Measurements from ENCODE around the gene RPL34.

The RPL34 gene

GRCh38 chr4:108650212-108651013, 30.0 kb downstream of the RPL34 start, which contains the start of gene OSTC:
TSS of gene OSTC (plus strand) at chr4:108650599. CDS start at chr4:108650656, 57 bp downstream.
- peak within 1 kb of the TSS; percentile 83 for H3K4me2 ChIP-seq (ENCODE audit: insufficient read depth, low read length)

GRCh38 chr4:108651014-108651791, 30.8 kb downstream of the RPL34 start:
- TF ChIP-seq EZH2 (IDR thresholded peaks at IDR 0.05; ENCODE audit: borderline replicate concordance, low read depth, low read length, severe bottlenecking) (no peak), CTCF (IDR thresholded peaks at IDR 0.05; ENCODE audit: borderline replicate concordance, extremely low read depth, low read length, poor library complexity, severe bottlenecking) (no peak)
- Histone ChIP-seq H3K4me2 (ENCODE audit: insufficient read depth, low read length) (peak overlapping the region; percentile 83), H4K20me1 (ENCODE audit: insufficient read depth, low read length) (peaks cover 3% of the 10 kb centered on the region; the same call in 1 of the 2 replicates), H3K9ac (ENCODE audit: low read depth, low read length) (peak overlapping the region; percentile 67), H3K36me3 (ENCODE audit: insufficient read depth, low read length) (peaks cover 11% of the 10 kb centered on the region; the same call in 1 of the 2 replicates), H2AFZ (ENCODE audit: low read depth, low read length) (peak overlapping the region; percentile 85), H3K9me3 (ENCODE audit: insufficient read depth, low read length, severe bottlenecking) (no peaks in the 10 kb centered on the region), H3K79me2 (ENCODE audit: insufficient read depth, low read length) (peaks cover 55% of the 10 kb centered on the region), H3K27ac (ENCODE audit: low read length) (peak overlapping the region; percentile 74), H3K4me3 (ENCODE audit: low read depth in 1 of 2, low read length in 2 of 2) (peak overlapping the region; percentile 63 to 71), H3K27me3 (ENCODE audit: insufficient read depth, low read length, poor library complexity) (no peaks in the 10 kb centered on the region), H3K4me1 (ENCODE audit: insufficient read depth, low read length) (peaks cover 42% of the 10 kb centered on the region)
- DNase-seq (no peak), ATAC-seq (ENCODE audit: insufficient read depth, low read depth) (no peak)

More at GRCh38 chr4:108650212-108651013, 30.0 kb downstream of the RPL34 start, which contains the start of gene OSTC:
- Histone ChIP-seq H3K4me3 (ENCODE audit: low read depth in 1 of 2, low read length in 2 of 2) (peak within 1 kb of the TSS; percentile 63 to 71), H3K27ac (ENCODE audit: low read length) (peak within 1 kb of the TSS; percentile 74), H4K20me1 (ENCODE audit: insufficient read depth, low read length) (peaks cover 3% of the 10 kb centered on the region; the same call in 1 of the 2 replicates), H3K9ac (ENCODE audit: low read depth, low read length) (peak within 1 kb of the TSS; percentile 67), H3K9me3 (ENCODE audit: insufficient read depth, low read length, severe bottlenecking) (no peaks in the 10 kb centered on the region), H2AFZ (ENCODE audit: low read depth, low read length) (peak within 1 kb of the TSS; percentile 85), H3K36me3 (ENCODE audit: insufficient read depth, low read length) (peaks cover 4% of the 10 kb centered on the region; the same call in 1 of the 2 replicates), H3K27me3 (ENCODE audit: insufficient read depth, low read length, poor library complexity) (no peaks in the 10 kb centered on the region), H3K79me2 (ENCODE audit: insufficient read depth, low read length) (peaks cover 49% of the 10 kb centered on the region), H3K4me1 (ENCODE audit: insufficient read depth, low read length) (peaks cover 45% of the 10 kb centered on the region)
- peak; percentile 92 for DNase-seq
- TF ChIP-seq EZH2 (IDR thresholded peaks at IDR 0.05; ENCODE audit: borderline replicate concordance, low read depth, low read length, severe bottlenecking) = no peak
- TF ChIP-seq CTCF (IDR thresholded peaks at IDR 0.05; ENCODE audit: borderline replicate concordance, extremely low read depth, low read length, poor library complexity, severe bottlenecking) = peak; percentile 25
- ATAC-seq (ENCODE audit: insufficient read depth, low read depth) = peak; percentile 84

DNA sequence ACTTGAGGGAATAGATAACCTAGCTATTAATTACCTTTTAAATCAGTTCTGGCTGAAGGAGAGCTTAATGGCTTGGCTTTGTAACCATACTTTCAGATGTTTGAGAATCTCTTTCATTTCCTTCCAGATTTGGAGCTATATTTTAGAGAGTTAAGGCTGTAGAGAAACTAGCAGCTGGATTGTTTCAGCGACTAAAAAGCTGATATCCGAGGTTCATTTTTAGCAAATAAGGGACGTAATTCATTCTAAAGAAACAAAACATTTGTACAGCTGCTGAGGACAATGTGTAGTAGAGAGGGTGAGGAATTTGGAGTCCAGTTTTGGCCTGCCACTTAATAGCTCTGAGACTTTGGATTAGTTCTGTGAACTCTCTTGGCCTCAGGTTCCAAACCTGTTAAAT, 42.3 kb downstream of the RPL34 start:
- Histone ChIP-seq H3K27ac (ENCODE audit: low read length) (no peak overlapping the region), H3K36me3 (ENCODE audit: insufficient read depth, low read length) (peaks cover 75% of the 10 kb centered on the region), H3K9me3 (ENCODE audit: insufficient read depth, low read length, severe bottlenecking) (no peaks in the 10 kb centered on the region), H4K20me1 (ENCODE audit: insufficient read depth, low read length) (peaks cover 3% of the 10 kb centered on the region; the same call in 1 of the 2 replicates), H3K4me1 (ENCODE audit: insufficient read depth, low read length) (no peaks in the 10 kb centered on the region), H3K27me3 (ENCODE audit: insufficient read depth, low read length, poor library complexity) (no peaks in the 10 kb centered on the region), H3K9ac (ENCODE audit: low read depth, low read length) (no peak overlapping the region), H3K4me3 (ENCODE audit: low read depth in 1 of 2, low read length in 2 of 2) (no peak overlapping the region), H2AFZ (ENCODE audit: low read depth, low read length) (no peak overlapping the region), H3K79me2 (ENCODE audit: insufficient read depth, low read length) (peaks cover 3% of the 10 kb centered on the region; the same call in 1 of the 2 replicates), H3K4me2 (ENCODE audit: insufficient read depth, low read length) (no peak overlapping the region)
- TF ChIP-seq CTCF (IDR thresholded peaks at IDR 0.05; ENCODE audit: borderline replicate concordance, extremely low read depth, low read length, poor library complexity, severe bottlenecking) (no peak), EZH2 (IDR thresholded peaks at IDR 0.05; ENCODE audit: borderline replicate concordance, low read depth, low read length, severe bottlenecking) (no peak)
- DNase-seq (no peak), ATAC-seq (ENCODE audit: insufficient read depth, low read depth) (no peak)
